Mucosa of descending colon (tissue), 3 donors: ENCODE measurements around the gene GP9. TPM values are rescaled to one million over a fixed set of nuclear protein-coding genes. Genes with fewer than 3 reads are reported as not detected.
A peak's percentile ranks its signal among the peaks of the same experiment; 100 is the strongest.

Source experiments
- ATAC-seq: fragments of 200-7000 bp; cut with Tn5 transposase; one replicate; pipeline ENCODE4 v1.9.1; 2020; ENCODE audit warnings: mild to moderate bottlenecking, moderate library complexity
- DNase-seq, 3 donors: peaks; one replicate each; pipeline ENCODE4 v3.0.0-alpha.2; 2020
- H3K36me3 ChIP-seq: fragments of 200-600 bp; one replicate; pipeline ENCODE4 v1.8.0; 2021; ENCODE audit warnings: low read depth, mild to moderate bottlenecking
- H3K4me1 ChIP-seq: fragments of 200-600 bp; one replicate; pipeline ENCODE4 v1.8.0; 2021; ENCODE audit warnings: low read depth, mild to moderate bottlenecking
- H3K4me3 ChIP-seq: fragments of 200-600 bp; one replicate; pipeline ENCODE4 v1.8.0; 2021; ENCODE audit warnings: mild to moderate bottlenecking
- H3K9me3 ChIP-seq: fragments of 200-600 bp; one replicate; pipeline ENCODE4 v1.8.0; 2021; ENCODE audit warnings: mild to moderate bottlenecking
- intact Hi-C, 2 donors: fragments of 100-400 bp; cut with DNase I in 1 of 2; cut with micrococcal nuclease in 1 of 2; formaldehyde crosslinking; loops; one replicate each; pipeline versions ENCODE4 v1.11.0 to v1.11.1; 2022; cut with DNase I, micrococcal nuclease
- total RNA-seq, 3 donors: library from RNA; stranded (reverse); fragmentation: NEBNext Ultra II Directional in 2 of 3; extraction: Animal tissue kit (Norgen Biotek cat#: 25700) in 2 of 3; gene quantifications; one replicate each; pipeline versions ENCODE4 v1.2.1 to v1.2.4, GENCODE V29; 2021 to 2023
- TF ChIP-seq, protein P1 (sequence below): fragments of 200-600 bp; IDR thresholded peaks from one replicate; pipeline ENCODE4 v1.8.0; 2022; ENCODE audit warnings: antibody characterized with exemption, mild to moderate bottlenecking
- donor health status: DM: no; HTN: no; CAD: no; lungs with moderate emphysema.
- donor health status: DM: no; HTN: no; CAD: no.
- donor health status: DM: no; HTN: yes; CAD: no.

The GP9 gene
- total RNA-seq, 3 donors from 2014 or later = 0.90 TPM; not detected in 2

DNA sequence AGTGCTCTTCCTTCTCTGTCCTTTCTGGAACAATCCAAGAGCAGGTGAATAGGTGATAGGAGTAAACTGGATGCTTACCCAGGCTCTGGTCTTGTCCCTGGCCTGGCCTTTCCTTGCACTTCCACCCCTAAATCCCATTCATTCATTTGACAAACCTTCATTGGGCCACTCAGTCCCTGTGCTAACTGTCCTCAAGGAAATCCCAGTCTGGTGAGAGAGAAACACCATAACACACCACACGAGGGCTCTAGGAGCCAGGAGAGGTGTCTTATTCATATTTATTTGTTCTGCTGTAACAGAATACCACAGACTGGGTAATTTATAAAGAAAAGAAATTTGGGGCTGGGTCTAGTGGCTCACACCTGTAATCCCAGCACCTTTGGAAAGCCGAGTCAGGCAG lies 36.7 kb upstream of the GP9 start:
- DNase-seq (peak in 1 of 3 donors; percentile 9), ATAC-seq (peak; percentile 21)
- Histone ChIP-seq H3K36me3 (no peaks in the 10 kb centered on the region), H3K4me3 (no peak overlapping the region), H3K9me3 (no peaks in the 10 kb centered on the region), H3K4me1 (peaks cover 7% of the 10 kb centered on the region)
- intact Hi-C loops = no loop called here
- TF ChIP-seq, protein P1, sequence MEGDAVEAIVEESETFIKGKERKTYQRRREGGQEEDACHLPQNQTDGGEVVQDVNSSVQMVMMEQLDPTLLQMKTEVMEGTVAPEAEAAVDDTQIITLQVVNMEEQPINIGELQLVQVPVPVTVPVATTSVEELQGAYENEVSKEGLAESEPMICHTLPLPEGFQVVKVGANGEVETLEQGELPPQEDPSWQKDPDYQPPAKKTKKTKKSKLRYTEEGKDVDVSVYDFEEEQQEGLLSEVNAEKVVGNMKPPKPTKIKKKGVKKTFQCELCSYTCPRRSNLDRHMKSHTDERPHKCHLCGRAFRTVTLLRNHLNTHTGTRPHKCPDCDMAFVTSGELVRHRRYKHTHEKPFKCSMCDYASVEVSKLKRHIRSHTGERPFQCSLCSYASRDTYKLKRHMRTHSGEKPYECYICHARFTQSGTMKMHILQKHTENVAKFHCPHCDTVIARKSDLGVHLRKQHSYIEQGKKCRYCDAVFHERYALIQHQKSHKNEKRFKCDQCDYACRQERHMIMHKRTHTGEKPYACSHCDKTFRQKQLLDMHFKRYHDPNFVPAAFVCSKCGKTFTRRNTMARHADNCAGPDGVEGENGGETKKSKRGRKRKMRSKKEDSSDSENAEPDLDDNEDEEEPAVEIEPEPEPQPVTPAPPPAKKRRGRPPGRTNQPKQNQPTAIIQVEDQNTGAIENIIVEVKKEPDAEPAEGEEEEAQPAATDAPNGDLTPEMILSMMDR = no peak

GRCh38 chr3:129025108-129025507 lies 35.5 kb upstream of the GP9 start:
- peaks cover 7% of the 10 kb centered on the region for H3K4me1 ChIP-seq

DNA sequence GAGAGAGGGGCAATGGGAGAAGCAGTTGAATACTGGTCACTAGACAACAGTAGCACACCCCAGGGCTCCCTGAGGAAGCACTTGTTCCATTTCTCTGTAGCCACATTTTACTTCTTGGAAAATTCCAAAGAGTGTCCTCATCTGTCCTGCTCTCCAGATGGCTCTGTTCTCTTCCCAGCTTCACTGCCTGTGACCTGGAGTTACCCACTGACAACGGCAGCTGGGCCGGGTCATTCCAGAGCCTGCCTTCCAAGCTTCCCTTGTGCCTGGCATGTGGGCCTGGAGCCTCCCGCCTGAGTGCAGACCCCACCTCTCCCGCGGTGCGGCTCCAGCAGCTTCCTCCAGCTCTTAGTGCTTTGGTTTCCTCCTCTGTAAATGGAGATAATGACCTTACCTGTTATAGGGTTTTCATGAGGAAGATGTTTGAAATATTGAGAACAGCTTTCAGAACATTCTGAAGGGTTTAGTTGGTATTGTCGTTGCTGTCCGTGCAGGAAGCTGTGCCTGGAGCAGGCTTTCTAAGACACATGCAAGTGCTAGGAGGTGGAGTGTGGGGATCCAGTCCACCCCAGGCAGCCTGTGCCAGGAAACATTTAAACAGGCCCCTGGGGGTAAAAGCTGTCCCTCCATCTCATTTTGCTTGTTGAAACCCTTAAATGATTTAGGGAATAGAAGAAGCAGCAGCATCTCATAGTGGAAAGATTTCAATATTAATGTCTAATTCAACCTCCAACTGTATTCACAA lies 34.7 kb upstream of the GP9 start:
- peaks cover 7% of the 10 kb centered on the region for H3K4me1 ChIP-seq
- H3K4me3 ChIP-seq = no peak overlapping the region
- no peaks in the 10 kb centered on the region for H3K9me3 ChIP-seq
- ATAC-seq = no peak
- peak in 2 of 3 donors; percentile 54 to 59 for DNase-seq
- intact Hi-C loops = no loop called here
- TF ChIP-seq, protein P1 = no peak
- H3K36me3 ChIP-seq = no peaks in the 10 kb centered on the region

More at GRCh38 chr3:129025108-129025507, 35.5 kb upstream of the GP9 start:
- intact Hi-C loops = no loop called here
- Histone ChIP-seq H3K9me3 (no peaks in the 10 kb centered on the region), H3K4me3 (no peak overlapping the region), H3K36me3 (no peaks in the 10 kb centered on the region)
- TF ChIP-seq, protein P1 = no peak
- DNase-seq (peak in 2 of 3 donors; percentile 24 to 40), ATAC-seq (no peak)

- H3K4me1 ChIP-seq = peaks cover 7% of the 10 kb centered on the region
- ATAC-seq = peak; percentile 98
- intact Hi-C loops = no loop called here
- H3K9me3 ChIP-seq = no peaks in the 10 kb centered on the region
- TF ChIP-seq, protein P1 = peak; percentile 79
- peak; percentile 92 to 96 (median 94) for DNase-seq
- no peaks in the 10 kb centered on the region for H3K36me3 ChIP-seq
- no peak overlapping the region for H3K4me3 ChIP-seq
Observed at GRCh38 chr3:129026728-129027543, 33.6 kb upstream of the GP9 start.

GRCh38 chr3:129027544-129027880 lies 33.1 kb upstream of the GP9 start:
- no peak for ATAC-seq
- intact Hi-C loops = no loop called here
- no peaks in the 10 kb centered on the region for H3K36me3 ChIP-seq
- TF ChIP-seq, protein P1 = no peak
- H3K4me1 ChIP-seq = peaks cover 7% of the 10 kb centered on the region
- no peaks in the 10 kb centered on the region for H3K9me3 ChIP-seq
- H3K4me3 ChIP-seq = no peak overlapping the region
- no peak for DNase-seq
